HG03354 (cell line): ENCODE measurements around the gene TARS1.

Source experiments
- ATAC-seq: cut with Tn5 transposase; IDR thresholded peaks from one replicate; pipeline ENCODE4 v1.9.1; 2021; ENCODE audit warnings: mild to moderate bottlenecking; ENCODE audit not compliant: unreplicated experiment, poor library complexity, severe bottlenecking

Gene TARS1

DNA sequence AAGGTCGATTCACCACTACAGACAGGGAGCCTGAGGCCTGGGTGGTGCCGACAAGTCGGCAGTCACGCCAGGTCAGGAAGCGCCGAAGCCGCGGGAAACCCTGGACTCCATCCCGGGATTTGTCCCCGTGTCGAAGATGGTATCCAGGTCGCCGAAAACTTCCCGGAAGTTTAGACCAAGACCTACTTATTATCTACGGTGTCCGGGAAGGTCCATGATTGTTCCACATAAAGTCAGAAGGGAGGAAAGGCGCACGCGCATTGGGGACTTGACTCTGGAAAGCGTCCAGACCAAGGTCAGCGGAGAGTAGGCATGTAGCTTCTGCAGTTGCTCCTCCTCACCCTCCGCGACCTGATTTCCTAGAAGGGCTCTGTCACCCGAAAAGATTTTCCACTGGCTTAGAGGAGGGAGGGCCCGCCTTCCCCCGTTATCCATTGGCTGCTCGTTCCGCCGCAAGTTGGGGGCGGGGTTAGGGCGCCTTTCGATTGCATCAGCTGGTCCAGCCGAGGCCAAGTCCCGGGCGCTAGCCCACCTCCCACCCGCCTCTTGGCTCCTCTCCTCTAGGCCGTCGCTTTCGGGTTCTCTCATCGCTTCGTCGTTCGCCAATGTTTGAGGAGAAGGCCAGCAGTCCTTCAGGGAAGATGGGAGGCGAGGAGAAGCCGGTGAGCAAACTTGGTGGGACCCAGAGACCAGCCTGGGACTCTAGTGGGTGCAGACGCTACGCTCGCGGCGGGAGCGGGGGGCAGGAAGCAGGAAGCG is at the start of gene TARS1:
TARS1 (plus strand) TSS at position 484 of the 759 bp plus-strand sequence; CDS start at position 606, 122 bp downstream.
- ATAC-seq: peak; percentile 93

- ATAC-seq: no peak
Measured at GRCh38 chr5:33398501-33398900, 42.3 kb upstream of the TARS1 start.

DNA sequence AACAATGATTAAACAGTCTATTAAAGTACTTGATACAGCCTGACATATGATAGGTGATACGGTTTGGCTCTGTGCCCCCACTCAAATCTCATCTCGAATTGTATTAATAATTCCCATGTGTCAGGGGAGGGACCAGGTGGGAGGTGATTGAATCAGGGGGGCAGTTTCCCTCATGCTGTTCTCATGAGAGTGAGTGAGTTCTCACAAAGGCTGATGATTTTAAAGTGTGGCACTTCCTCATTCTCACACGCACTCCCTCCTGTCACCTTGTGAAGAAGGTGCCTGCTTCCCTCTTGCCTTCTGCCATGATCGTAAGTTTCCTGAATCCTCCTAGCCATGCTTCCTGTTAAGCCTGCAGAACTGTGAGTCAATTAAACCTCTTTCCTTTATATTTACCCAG is 40.1 kb upstream of the TARS1 start:
- peak; percentile 47 for ATAC-seq

GRCh38 chr5:33401482-33402390 is 39.0 kb upstream of the TARS1 start:
- ATAC-seq: no peak

- ATAC-seq: no peak
Measured at GRCh38 chr5:33403187-33403586, 37.6 kb upstream of the TARS1 start.

DNA sequence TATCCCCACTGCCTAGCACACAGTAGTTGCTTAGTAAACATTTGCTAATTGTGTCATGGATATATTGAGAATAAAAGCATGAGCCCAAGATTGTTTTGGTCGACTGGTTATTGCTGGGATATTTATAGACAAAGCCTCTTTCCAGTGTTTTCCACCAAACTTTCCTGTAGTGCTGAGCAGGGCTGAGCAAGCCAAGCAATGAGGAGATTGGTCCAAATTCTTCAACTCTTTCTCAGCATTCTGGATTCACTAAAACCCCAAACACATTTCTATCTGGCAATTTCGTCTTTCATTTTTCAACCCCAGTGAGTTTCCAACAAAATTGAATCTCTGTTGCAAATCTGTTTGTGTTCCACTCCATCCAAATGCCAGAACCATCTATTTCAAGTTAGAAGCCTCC is 31.9 kb upstream of the TARS1 start:
- ATAC-seq: no peak

GRCh38 chr5:33409435-33410170 is 31.2 kb upstream of the TARS1 start:
- no peak for ATAC-seq

DNA sequence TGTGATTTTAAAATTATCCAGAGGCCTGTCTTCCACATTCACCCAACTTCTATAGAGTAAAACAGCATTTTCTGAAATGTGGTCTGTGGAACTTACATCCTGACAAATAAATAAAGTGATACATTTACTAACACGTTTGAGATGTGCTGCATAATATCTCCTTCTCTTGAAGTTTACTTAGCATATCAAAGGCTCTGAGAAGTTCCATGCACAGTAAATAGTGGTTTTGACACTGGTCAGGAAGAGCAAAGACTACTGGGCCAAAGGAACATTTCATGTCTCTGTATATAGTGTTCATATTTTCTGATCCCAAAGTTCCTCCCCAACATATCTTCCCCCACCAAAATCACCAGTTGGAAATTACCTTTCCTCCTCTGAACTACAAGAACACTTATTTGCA is 30.5 kb upstream of the TARS1 start:
- ATAC-seq: no peak

DNA sequence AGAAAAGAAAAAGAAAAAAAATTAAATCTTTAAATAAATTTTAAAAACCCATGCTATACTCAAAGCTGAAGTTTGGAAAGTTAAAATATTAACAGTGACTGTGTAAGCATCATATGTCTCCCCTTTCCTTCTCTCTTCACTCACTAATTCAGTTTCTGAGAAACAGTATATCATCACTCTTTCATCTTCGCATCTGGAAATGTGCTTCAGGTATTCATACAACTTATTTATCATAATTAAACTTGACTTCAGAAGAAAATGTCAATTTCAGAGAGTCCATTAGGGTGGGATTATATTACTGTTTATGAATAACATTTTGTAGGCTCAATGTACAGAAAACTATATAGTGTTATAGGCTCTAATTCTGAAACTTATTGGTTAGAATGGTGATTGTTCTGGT is 29.3 kb upstream of the TARS1 start:
- ATAC-seq: no peak

GRCh38 chr5:33415811-33416354 is 24.9 kb upstream of the TARS1 start:
- no peak for ATAC-seq

DNA sequence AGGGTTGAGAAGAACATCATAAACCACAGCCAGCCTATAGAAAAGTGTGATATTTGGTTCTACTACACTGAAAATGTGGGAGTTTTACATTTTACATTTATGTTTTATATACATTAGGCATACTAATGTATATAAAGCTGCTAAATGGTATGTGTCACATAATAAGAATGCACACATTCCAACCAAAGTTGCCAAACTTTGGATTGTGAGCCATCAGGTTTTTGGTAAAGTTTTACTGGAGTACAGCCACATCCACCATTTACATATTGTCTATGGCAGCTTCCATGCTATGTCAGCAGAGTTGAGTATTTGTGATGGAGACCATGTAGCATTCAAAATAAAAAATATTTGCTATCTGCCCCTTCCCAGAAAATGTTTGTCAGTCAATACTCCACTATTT is 23.1 kb upstream of the TARS1 start:
- no peak for ATAC-seq

DNA sequence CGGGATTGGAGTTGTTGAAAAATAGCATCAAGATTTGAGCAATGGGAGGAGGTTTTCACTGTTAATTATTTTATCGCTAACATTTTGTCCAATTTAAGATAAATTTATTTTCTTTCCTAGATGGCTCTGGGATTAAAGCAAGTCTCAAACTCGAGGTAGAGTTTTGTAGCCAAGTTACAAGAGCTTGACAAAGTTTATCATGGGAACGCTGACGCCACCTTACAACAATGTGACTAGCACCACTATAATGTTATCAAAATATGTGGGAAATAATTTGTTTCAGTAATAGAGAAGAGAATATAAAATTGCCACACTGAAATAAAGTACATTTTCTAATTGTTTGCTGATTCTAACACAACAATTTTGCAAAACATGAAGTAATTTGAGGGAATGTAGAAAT is 19.8 kb upstream of the TARS1 start:
- no peak for ATAC-seq

GRCh38 chr5:33422191-33422590 is 18.6 kb upstream of the TARS1 start:
- ATAC-seq: no peak

DNA sequence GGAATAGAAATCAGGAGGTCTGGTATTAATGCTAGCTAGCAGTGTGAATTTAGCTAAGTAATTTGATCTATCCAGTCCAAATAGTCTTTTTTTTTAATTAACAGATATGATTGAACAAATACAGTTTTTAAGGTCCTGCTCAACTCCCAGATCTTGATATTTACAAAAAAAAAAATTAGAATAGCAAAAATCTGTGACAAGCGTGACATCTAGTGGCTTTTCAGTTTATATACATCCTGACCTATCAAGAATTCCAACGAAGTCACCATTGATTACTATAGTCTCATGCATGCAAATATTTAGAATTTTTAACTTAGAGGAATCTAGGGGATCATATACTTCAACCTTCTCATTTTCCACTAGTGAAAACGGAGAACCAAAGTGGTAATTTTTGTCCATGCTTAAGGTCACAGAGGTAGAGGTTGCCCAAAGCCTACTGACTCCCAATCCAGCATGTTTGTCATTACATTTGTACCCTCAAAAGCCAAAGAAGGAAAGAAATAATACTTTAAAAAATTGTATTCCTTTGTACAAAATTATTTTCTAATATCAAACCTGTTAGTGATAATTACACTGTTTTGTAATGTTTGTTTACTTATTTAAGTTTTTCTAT is 17.6 kb upstream of the TARS1 start:
- ATAC-seq: no peak

GRCh38 chr5:33425314-33425713 is 15.5 kb upstream of the TARS1 start:
- no peak for ATAC-seq

DNA sequence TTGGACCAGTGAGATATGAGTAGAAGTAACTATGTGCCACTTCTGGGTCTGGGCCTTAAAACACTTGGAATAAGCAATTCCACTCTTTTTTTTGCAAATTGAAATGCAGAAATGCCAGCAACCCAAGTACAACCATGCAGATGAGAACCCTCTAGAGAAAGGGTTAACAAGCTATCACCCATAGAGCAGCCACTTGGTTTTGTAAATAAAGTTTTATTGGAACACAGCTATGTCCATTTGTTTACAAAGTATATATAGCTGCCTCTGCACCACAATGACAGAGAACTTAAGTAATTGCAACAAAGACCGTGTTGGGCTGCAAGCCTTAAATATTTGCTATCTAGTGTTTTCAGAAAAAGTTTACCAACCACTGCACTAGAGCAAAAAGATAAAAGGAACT is 9.8 kb upstream of the TARS1 start:
- no peak for ATAC-seq

DNA sequence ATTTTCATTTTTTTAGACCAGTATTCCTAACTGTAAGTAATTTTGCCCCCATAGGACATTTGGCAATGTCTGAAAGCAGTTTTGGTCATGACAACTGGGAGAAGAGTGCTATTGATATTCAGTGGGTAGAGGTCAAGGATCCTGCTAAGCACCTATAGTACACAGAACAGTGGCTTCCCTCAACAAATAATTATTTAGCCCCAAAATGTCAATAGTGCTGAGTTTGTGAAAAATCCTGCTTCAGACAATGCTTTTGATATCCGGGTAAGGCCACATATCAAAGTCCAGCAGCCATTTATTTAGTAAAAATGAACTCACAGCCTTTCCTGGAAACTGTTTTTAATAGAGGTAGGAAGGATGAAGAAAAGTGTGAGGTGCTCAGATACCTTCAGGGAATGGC is 8.1 kb upstream of the TARS1 start:
- ATAC-seq: no peak

DNA sequence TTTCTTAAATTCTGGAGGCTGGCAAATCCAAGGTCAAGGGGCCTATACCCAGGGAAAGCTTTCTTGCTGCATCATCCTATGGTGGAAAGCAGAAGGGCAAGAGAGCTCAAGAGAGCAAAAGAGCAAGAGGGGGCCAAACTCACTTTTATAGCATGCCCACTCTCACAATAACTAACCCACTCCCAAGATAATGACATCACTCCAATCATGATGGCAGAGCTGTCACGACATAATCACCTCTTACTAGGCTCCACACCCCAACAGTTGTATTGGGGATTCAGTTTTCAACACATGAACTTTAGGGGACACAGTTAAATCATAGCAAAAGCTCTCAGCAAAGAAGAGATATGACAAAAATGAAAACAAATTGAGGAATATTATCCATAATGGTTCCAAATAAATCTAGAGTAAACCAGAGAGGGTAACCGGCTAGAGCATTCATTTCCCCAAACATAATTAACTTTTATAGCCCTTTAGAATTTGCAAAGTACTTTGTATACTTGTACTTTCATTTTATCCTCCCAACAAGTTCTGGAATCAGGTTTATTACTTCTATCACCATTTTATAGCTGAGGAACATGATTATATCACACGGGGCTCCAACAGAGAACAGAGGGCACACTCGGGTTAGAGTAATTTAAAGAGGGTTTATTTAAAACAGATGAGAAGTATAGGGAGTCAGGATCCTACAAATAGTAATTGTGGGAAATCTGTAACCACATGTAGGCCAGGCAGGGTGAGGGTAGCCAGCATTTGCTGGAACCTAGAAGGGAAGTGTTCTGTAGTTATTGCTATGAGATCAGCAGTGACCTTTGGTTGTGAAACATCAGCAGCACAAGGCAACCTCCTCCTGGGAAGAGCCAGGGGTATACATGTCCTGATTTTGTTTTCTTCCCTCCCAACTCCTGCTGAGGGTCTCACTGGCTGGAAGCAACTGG is 7.2 kb upstream of the TARS1 start:
- no peak for ATAC-seq
